HG03457 (cell line): Measurements from ENCODE around the gene SRI.
"Not testable (repeated sequence)": the region's sequence is repeated elsewhere in the genome, so short reads cannot be mapped to it uniquely, and the experiment has no call there.

Experiments used
- ATAC-seq: cut with Tn5 transposase; IDR thresholded peaks from one replicate; pipeline ENCODE4 v1.9.1; 2021; ENCODE audit warnings: moderate number of reproducible peaks; ENCODE audit not compliant: unreplicated experiment

Gene SRI

GRCh38 chr7:88184848-88185304 lies 35.0 kb downstream of the SRI start:
- no peak for ATAC-seq

GRCh38 chr7:88183051-88183450 lies 36.8 kb downstream of the SRI start:
- no peak for ATAC-seq

- ATAC-seq: no peak
Measured at GRCh38 chr7:88176190-88176589, 43.6 kb downstream of the SRI start.

GRCh38 chr7:88172842-88173241 lies 47.0 kb downstream of the SRI start:
- ATAC-seq: no peak

- no peak for ATAC-seq
Measured at GRCh38 chr7:88169717-88170320, 50.0 kb downstream of the SRI start.

GRCh38 chr7:88167721-88168120 lies 52.1 kb downstream of the SRI start:
- ATAC-seq: no peak

GRCh38 chr7:88167223-88167622 lies 52.6 kb downstream of the SRI start:
- ATAC-seq: no peak

- ATAC-seq: no peak
Measured at GRCh38 chr7:88165697-88166096, 54.1 kb downstream of the SRI start.

GRCh38 chr7:88159741-88160140 lies 60.1 kb downstream of the SRI start:
- not testable (repeated sequence) for ATAC-seq

- ATAC-seq: no peak
Measured at GRCh38 chr7:88156356-88156755, 63.5 kb downstream of the SRI start.

GRCh38 chr7:88155756-88156155 lies 64.1 kb downstream of the SRI start:
- ATAC-seq: no peak
